Spleen (tissue), 11 donors: ENCODE results near the gene PCNX2. TPM values are rescaled to one million over a fixed set of nuclear protein-coding genes. Genes with fewer than 3 reads are reported as not detected.

Experiments used
- DNase-seq: peaks from one replicate; pipeline ENCODE4 v3.0.0-alpha.2; 2020
- H3K27ac ChIP-seq, 8 donors: fragments of 200-600 bp; sonication (generic) in 7 of 8; 1 replicate in 4 of 8; 2 replicates in 4 of 8; pipeline versions ENCODE4 v1.5.0 to v1.8.0; 2016 to 2021; ENCODE audit warnings: inconsistent platforms in 4 of 8, mild to moderate bottlenecking in 4 of 8, moderate library complexity in 1 of 8
- H3K27me3 ChIP-seq, 7 donors: fragments of 200-600 bp; sonication (generic) in 6 of 7; replicated peaks in 1 of 7; 1 replicate in 4 of 7; 2 replicates in 3 of 7; pipeline versions ENCODE4 v1.5.0 to v1.8.0; 2016 to 2021; ENCODE audit warnings: inconsistent platforms in 3 of 7, mild to moderate bottlenecking in 1 of 7
- H3K36me3 ChIP-seq, 6 donors: fragments of 200-600 bp; sonication (generic) in 5 of 6; 1 replicate in 4 of 6; 2 replicates in 2 of 6; pipeline versions ENCODE4 v1.5.0 to v1.8.0; 2016 to 2021; ENCODE audit warnings: inconsistent platforms in 2 of 6
- H3K4me1 ChIP-seq, 6 donors: fragments of 200-600 bp; sonication (generic) in 5 of 6; 1 replicate in 3 of 6; 2 replicates in 3 of 6; pipeline versions ENCODE4 v1.5.0 to v1.8.0; 2016 to 2021; ENCODE audit warnings: inconsistent platforms in 3 of 6
- H3K4me3 ChIP-seq, 8 donors: fragments of 200-600 bp; sonication (generic) in 7 of 8; 1 replicate in 4 of 8; 2 replicates in 4 of 8; pipeline versions ENCODE4 v1.5.0 to v1.8.0; 2016 to 2021; ENCODE audit warnings: inconsistent platforms in 4 of 8, mild to moderate bottlenecking in 4 of 8, moderate library complexity in 2 of 8
- H3K9me3 ChIP-seq, 8 donors: fragments of 200-600 bp; sonication (generic) in 7 of 8; 1 replicate in 4 of 8; 2 replicates in 4 of 8; pipeline versions ENCODE4 v1.5.0 to v1.8.0; 2016 to 2021; ENCODE audit warnings: inconsistent platforms in 4 of 8
- POLR2A ChIP-seq, 3 donors: fragments of 450-650 bp; IDR thresholded peaks; one replicate each; pipeline ENCODE4 v1.5.1; 2017; ENCODE audit warnings: antibody characterized with exemption in 3 of 3, mild to moderate bottlenecking in 1 of 3
- POLR2AphosphoS5 ChIP-seq, 3 donors: sonication (generic); formaldehyde crosslinking; IDR thresholded peaks; one replicate each; pipeline ENCODE4 v1.5.1; 2017; ENCODE audit warnings: antibody characterized with exemption in 3 of 3
- WGBS, 5 donors: extraction: QIAGEN DNeasy Blood & Tissue Kit in 3 of 5; methylation state at CpG; one replicate each; pipeline versions ENCODE4 v1.1.5 to v1.1.7; 2013 to 2018; 5-methylcytosine and 5-hydroxymethylcytosine counted together
- intact Hi-C: fragments of 100-400 bp; cut with DNase I; formaldehyde crosslinking; loops from one replicate; pipeline ENCODE4 v1.15.0; 2023; ENCODE audit warnings: low total_unique reads
- polyA plus RNA-seq, 3 donors: library from polyadenylated mRNA; stranded (reverse); fragments of 200-250 nt; gene quantifications; one replicate each; pipeline ENCODE4 v1.2.1, GENCODE V29; 2013
- total RNA-seq, 7 donors: library from RNA; depleted of rRNA in 3 of 7; stranded (reverse); fragments of >200 nt in 3 of 7; fragmentation: NEBNext Ultra II Directional in 4 of 7; extraction: Animal tissue kit (Norgen Biotek cat#: 25700) in 4 of 7; gene quantifications; one replicate each; pipeline versions ENCODE4 v1.1.0 to v1.2.1, GENCODE V29; 2016 to 2021
- TF ChIP-seq, protein P1 (sequence below), 11 experiments: fragments of 200-600 bp in 7 of 11; fragments of 450-650 bp in 4 of 11; sonication (generic) in 4 of 11; IDR thresholded peaks in 8 of 11; conservative IDR thresholded peaks in 3 of 11; 1 replicate in 7 of 11; 2 replicates in 4 of 11; pipeline versions ENCODE4 v1.4.0 to v1.8.0; 2016 to 2021; ENCODE audit warnings: antibody characterized with exemption in 11 of 11, inconsistent platforms in 4 of 11, mild to moderate bottlenecking in 1 of 11
- donor health status: healthy with polysubstance abuse.
- donor health status: DM: no; HTN: no; CAD: no; lungs with moderate emphysema.
- donor health status: DM: no; HTN: no; CAD: no.
- donor health status: Bipolar disorder and iron deficiency.
- donor health status: healthy.
- donor health status: DM: no; HTN: no; CAD: no.
- donor health status: DM: yes; HTN: yes; CAD: no.

PCNX2 gene
- total and polyA plus RNA-seq, 10 donors, result 4.0 to 26.5 (median 15.4) TPM

DNA sequence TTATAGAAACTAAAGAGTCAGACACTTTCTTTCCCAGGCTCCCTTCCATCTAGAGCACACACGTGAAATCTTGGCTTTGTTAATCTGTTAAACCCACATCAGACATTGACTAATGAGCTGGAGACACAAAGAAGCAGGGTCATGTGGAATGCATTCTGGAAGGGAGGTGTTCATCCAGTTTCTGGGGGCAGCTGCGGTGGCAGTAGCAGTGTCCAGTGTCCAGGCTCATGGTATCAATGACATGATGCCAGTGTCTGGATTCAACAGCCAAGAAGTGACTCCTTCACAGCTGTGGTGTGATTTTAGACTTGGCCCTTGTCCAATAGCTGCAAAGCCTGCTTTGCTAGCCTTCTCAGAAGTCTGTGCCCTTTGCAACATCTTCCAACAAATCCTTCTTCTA, 249.9 kb downstream of the PCNX2 start:
- no peak for TF ChIP-seq POLR2A (IDR thresholded peaks at IDR 0.05)
- TF ChIP-seq POLR2AphosphoS5 (IDR thresholded peaks at IDR 0.05), result no peak
- TF ChIP-seq, protein P1, sequence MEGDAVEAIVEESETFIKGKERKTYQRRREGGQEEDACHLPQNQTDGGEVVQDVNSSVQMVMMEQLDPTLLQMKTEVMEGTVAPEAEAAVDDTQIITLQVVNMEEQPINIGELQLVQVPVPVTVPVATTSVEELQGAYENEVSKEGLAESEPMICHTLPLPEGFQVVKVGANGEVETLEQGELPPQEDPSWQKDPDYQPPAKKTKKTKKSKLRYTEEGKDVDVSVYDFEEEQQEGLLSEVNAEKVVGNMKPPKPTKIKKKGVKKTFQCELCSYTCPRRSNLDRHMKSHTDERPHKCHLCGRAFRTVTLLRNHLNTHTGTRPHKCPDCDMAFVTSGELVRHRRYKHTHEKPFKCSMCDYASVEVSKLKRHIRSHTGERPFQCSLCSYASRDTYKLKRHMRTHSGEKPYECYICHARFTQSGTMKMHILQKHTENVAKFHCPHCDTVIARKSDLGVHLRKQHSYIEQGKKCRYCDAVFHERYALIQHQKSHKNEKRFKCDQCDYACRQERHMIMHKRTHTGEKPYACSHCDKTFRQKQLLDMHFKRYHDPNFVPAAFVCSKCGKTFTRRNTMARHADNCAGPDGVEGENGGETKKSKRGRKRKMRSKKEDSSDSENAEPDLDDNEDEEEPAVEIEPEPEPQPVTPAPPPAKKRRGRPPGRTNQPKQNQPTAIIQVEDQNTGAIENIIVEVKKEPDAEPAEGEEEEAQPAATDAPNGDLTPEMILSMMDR (IDR thresholded peaks at IDR 0.05 in 8 of 11, conservative IDR thresholded peaks at IDR 0.05 in 3 of 11), result no peak
- Histone ChIP-seq H3K4me3 (no peak overlapping the region), H3K36me3 (peaks cover 0 to 10% (median 0%) of the 10 kb centered on the region in 6 donors), H3K9me3 (peaks cover 0 to 18% (median 6%) of the 10 kb centered on the region in 8 donors), H3K4me1 (no peaks in the 10 kb centered on the region), H3K27me3 (no peaks in the 10 kb centered on the region), H3K27ac (no peak overlapping the region)
- WGBS, 5 donors, result 73 to 89% (median 82%) methylated on average over 2 of the region's 2 CpGs
- intact Hi-C loops, result no loop called here
- no peak for DNase-seq

DNA sequence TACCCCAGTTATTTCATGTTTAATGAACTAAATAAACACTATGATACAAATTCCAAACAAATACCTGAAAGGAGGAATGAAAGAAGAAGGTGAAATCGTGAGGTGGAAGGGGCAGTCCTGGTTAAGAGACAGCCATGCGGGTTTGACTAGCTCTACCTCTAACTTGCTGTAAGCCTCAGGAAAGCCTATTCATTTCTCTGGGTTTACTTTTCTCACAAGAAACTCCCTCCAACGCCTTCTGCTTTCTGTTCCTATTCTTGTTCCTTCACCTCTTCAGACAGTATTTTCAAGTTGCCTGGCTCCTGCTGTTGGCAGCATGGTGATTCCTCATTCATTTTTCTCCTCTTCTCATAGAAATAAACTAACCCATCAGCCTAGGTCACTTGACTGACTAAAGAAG, 252.7 kb downstream of the PCNX2 start:
- DNase-seq, result no peak
- 84 to 93% (median 86%) methylated on average over 3 of the region's 3 CpGs for WGBS, 5 donors
- H3K4me1 ChIP-seq, result no peaks in the 10 kb centered on the region
- intact Hi-C loops, result no loop called here
- H3K27me3 ChIP-seq, result no peaks in the 10 kb centered on the region
- H3K4me3 ChIP-seq, result no peak overlapping the region
- TF ChIP-seq, protein P1 (IDR thresholded peaks at IDR 0.05 in 8 of 11, conservative IDR thresholded peaks at IDR 0.05 in 3 of 11), result no peak
- TF ChIP-seq POLR2A (IDR thresholded peaks at IDR 0.05) (no peak), POLR2AphosphoS5 (IDR thresholded peaks at IDR 0.05) (no peak)
- H3K27ac ChIP-seq, result no peak overlapping the region
- H3K9me3 ChIP-seq, result no peaks in the 10 kb centered on the region
- H3K36me3 ChIP-seq, result peaks cover 0 to 10% (median 0%) of the 10 kb centered on the region in 6 donors

DNA sequence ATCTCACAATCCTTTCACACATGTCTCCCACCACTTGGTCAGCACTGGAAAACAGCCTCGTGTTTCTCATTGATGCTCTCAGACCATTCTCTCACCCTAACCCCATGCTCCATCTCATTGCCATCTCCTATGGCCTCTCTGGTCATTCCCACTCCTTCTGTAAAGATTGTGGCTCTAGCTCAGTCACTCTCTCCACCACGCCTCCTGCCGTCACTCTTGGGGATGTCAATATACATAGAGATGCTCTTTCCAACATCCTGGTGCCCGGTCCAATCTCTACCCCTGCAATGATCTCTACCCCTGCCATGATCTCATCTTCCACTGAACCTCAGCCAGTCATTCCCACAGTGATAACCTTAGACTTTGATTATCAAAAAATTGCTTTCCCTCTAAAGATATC, 255.0 kb downstream of the PCNX2 start:
- TF ChIP-seq, protein P1 (IDR thresholded peaks at IDR 0.05 in 8 of 11, conservative IDR thresholded peaks at IDR 0.05 in 3 of 11), result no peak
- TF ChIP-seq POLR2AphosphoS5 (IDR thresholded peaks at IDR 0.05), result no peak
- TF ChIP-seq POLR2A (IDR thresholded peaks at IDR 0.05), result no peak
- WGBS, 5 donors, result 87 to 96% (median 94%) methylated on average over 4 of the region's 4 CpGs
- H3K9me3 ChIP-seq, result no peaks in the 10 kb centered on the region
- H3K27me3 ChIP-seq, result no peaks in the 10 kb centered on the region
- H3K4me1 ChIP-seq, result no peaks in the 10 kb centered on the region
- DNase-seq, result no peak
- H3K27ac ChIP-seq, result no peak overlapping the region
- peaks cover 0 to 5% (median 0%) of the 10 kb centered on the region in 6 donors for H3K36me3 ChIP-seq
- no peak overlapping the region for H3K4me3 ChIP-seq
- intact Hi-C loops, result no loop called here

DNA sequence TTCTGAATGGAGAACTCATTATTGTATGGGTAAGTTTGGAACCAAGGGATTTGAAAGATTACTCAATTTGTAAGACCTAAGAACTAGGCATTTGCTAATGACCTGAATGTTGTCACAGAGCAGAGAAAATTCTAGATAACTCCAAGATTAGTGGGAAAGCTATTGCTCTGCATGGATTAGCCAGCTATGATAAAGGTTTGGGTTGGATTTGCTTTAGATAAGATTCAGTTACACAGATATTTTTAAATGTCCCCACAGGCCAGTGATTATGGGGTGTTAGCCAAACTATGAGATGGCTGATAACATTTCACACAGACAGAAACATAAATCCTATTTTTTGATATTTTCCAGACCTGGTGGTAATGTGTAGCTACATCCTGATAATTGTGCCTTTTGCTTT, 256.9 kb downstream of the PCNX2 start:
- Histone ChIP-seq H3K27ac (no peak overlapping the region), H3K27me3 (no peaks in the 10 kb centered on the region), H3K4me1 (no peaks in the 10 kb centered on the region), H3K4me3 (no peak overlapping the region), H3K36me3 (no peaks in the 10 kb centered on the region), H3K9me3 (no peaks in the 10 kb centered on the region)
- DNase-seq, result no peak
- TF ChIP-seq POLR2AphosphoS5 (IDR thresholded peaks at IDR 0.05) (no peak), POLR2A (IDR thresholded peaks at IDR 0.05) (no peak)
- TF ChIP-seq, protein P1 (IDR thresholded peaks at IDR 0.05 in 8 of 11, conservative IDR thresholded peaks at IDR 0.05 in 3 of 11), result no peak
- intact Hi-C loops, result no loop called here
